B cell (primary cell): Measurements from ENCODE around the gene GRK5. TPM values are rescaled to one million over a fixed set of nuclear protein-coding genes. Genes with fewer than 3 reads are reported as not detected.

ENCODE experiments used
- ATAC-seq: fragments of 200-7000 bp; cut with Tn5 transposase; one replicate; pipeline ENCODE4 v1.10.0; 2021; ENCODE audit warnings: low read depth, mild to moderate bottlenecking, moderate number of reproducible peaks, moderate library complexity
- CTCF ChIA-PET: fragments of 350-600 bp; sonication (Branson Sonifier 250); formaldehyde crosslinking; loops from one replicate; lab custom pipeline; 2021; ENCODE audit warnings: antibody characterized with exemption, inconsistent platforms; lab: Charles Lee
- POLR2A ChIA-PET: fragments of 350-600 bp; sonication (Branson Sonifier 250); formaldehyde crosslinking; loops from one replicate; lab custom pipeline; 2021; ENCODE audit warnings: antibody characterized with exemption; lab: Charles Lee
- DNase-seq: peaks from one replicate; pipeline ENCODE4 v3.0.0; 2013
- H2AFZ ChIP-seq: 2 replicates; pipeline ENCODE4 v1.6.1; 2012; ENCODE audit warnings: mild to moderate bottlenecking, low read depth, low read length; ENCODE audit not compliant: insufficient read depth, poor library complexity, severe bottlenecking
- H3K27ac ChIP-seq, 2 donors: 1 replicate in 1 of 2; 2 replicates in 1 of 2; pipeline ENCODE4 v1.5.1; 2012 to 2013; ENCODE audit warnings: low read length in 2 of 2, mild to moderate bottlenecking in 2 of 2, moderate library complexity in 1 of 2
- H3K27me3 ChIP-seq, 4 experiments: fragments of 200-600 bp in 1 of 4; sonication (generic) in 1 of 4; replicated peaks in 1 of 4; 1 replicate in 2 of 4; 2 replicates in 2 of 4; pipeline versions ENCODE4 v1.6.1 to v1.7.0; 2013 to 2016; ENCODE audit warnings: low read length in 3 of 4, mild to moderate bottlenecking in 2 of 4, mixed read lengths in 1 of 4, moderate library complexity in 1 of 4; ENCODE audit not compliant: insufficient read depth in 4 of 4, control insufficient read depth in 3 of 4; ENCODE audit errors: control extremely low read depth in 1 of 4
- H3K36me3 ChIP-seq, 2 experiments: replicated peaks in 1 of 2; 1 replicate in 1 of 2; 2 replicates in 1 of 2; pipeline versions ENCODE4 v1.6.1 to v1.7.1; 2013; ENCODE audit warnings: low read length in 1 of 2; ENCODE audit not compliant: insufficient read depth in 2 of 2, control insufficient read depth in 1 of 2; ENCODE audit errors: control extremely low read depth in 1 of 2, extremely low read depth in 1 of 2
- H3K4me1 ChIP-seq, 2 donors: fragments of 200-600 bp in 1 of 2; sonication (generic) in 1 of 2; 1 replicate in 1 of 2; 2 replicates in 1 of 2; pipeline versions ENCODE4 v1.5.1 to v1.6.1; 2013 to 2017; ENCODE audit warnings: low read length in 2 of 2; ENCODE audit not compliant: control insufficient read depth in 2 of 2, insufficient read depth in 2 of 2
- H3K4me2 ChIP-seq: replicated peaks from 2 replicates; pipeline ENCODE3; 2012; ENCODE audit warnings: mild to moderate bottlenecking, low read depth, low read length; ENCODE audit not compliant: poor library complexity, severe bottlenecking
- H3K4me3 ChIP-seq, 5 experiments: fragments of 200-600 bp in 1 of 5; sonication (generic) in 1 of 5; 1 replicate in 3 of 5; 2 replicates in 2 of 5; pipeline versions ENCODE4 v1.5.1 to v1.7.0; 2011 to 2016; ENCODE audit warnings: low read length in 4 of 5, mild to moderate bottlenecking in 4 of 5, low read depth in 2 of 5, control low read depth in 1 of 5, moderate library complexity in 1 of 5; ENCODE audit not compliant: insufficient read depth in 1 of 5; ENCODE audit errors: control extremely low read depth in 1 of 5, extremely low read depth in 1 of 5
- H3K79me2 ChIP-seq: fragments of 200-600 bp; sonication (generic); one replicate; pipeline ENCODE4 v1.6.0; 2016; ENCODE audit warnings: low read length; ENCODE audit not compliant: control insufficient read depth, insufficient read depth
- H3K9ac ChIP-seq: fragments of 200-600 bp; sonication (generic); 2 replicates; pipeline ENCODE4 v1.6.1; 2017; ENCODE audit warnings: mild to moderate bottlenecking, low read length, moderate library complexity
- H3K9me3 ChIP-seq, 3 donors: one replicate each; pipeline versions ENCODE4 v1.6.1 to v1.7.1; 2013; ENCODE audit warnings: low read length in 2 of 3; ENCODE audit not compliant: control insufficient read depth in 2 of 3, insufficient read depth in 1 of 3; ENCODE audit errors: control extremely low read depth in 1 of 3
- H4K20me1 ChIP-seq: 2 replicates; pipeline ENCODE4 v1.6.0; 2012; ENCODE audit warnings: mild to moderate bottlenecking, low read length; ENCODE audit not compliant: insufficient read depth, control insufficient read depth, poor library complexity, severe bottlenecking
- H3K27ac Mint-ChIP-seq: one replicate; pipeline ENCODE4 v1.8.0; 2021; ENCODE audit warnings: mixed read lengths
- H3K27me3 Mint-ChIP-seq: one replicate; pipeline ENCODE4 v1.8.0; 2021; ENCODE audit warnings: mixed read lengths
- H3K4me1 Mint-ChIP-seq: one replicate; pipeline ENCODE4 v1.8.0; 2021; ENCODE audit warnings: mixed read lengths
- H3K4me3 Mint-ChIP-seq: one replicate; pipeline ENCODE4 v1.8.0; 2021; ENCODE audit warnings: mixed read lengths
- H3K9me3 Mint-ChIP-seq: one replicate; pipeline ENCODE4 v1.8.0; 2022; ENCODE audit warnings: mixed read lengths; ENCODE audit not compliant: insufficient read depth
- CTCF ChIP-seq: fragments of 200-600 bp; IDR thresholded peaks from one replicate; pipeline ENCODE4 v1.8.0; 2022; ENCODE audit warnings: antibody characterized with exemption, mild to moderate bottlenecking
- EZH2 ChIP-seq: IDR thresholded peaks from 2 replicates; pipeline ENCODE4 v1.6.1; 2012; ENCODE audit warnings: borderline replicate concordance, low read depth, mild to moderate bottlenecking, moderate library complexity, low read length; ENCODE audit not compliant: insufficient read depth, poor library complexity, severe bottlenecking
- WGBS: methylation state at CpG from one replicate; pipeline ENCODE4 v1.1.5; 2013; ENCODE audit warnings: missing lambda C conversion rate; ENCODE audit not compliant: insufficient coverage; 5-methylcytosine and 5-hydroxymethylcytosine counted together
- intact Hi-C: fragments of 100-400 bp; cut with micrococcal nuclease; formaldehyde crosslinking; loops from one replicate; pipeline ENCODE4 v1.10.0; 2022
- polyA plus RNA-seq: library from polyadenylated mRNA; depleted of rRNA; stranded (reverse); fragments of >200 nt; gene quantifications from 2 replicates; pipeline ENCODE4 v1.2.3, GENCODE V29; 2012
- total RNA-seq, 2 donors: library from RNA; stranded (reverse); fragments of 120-200 nt in 1 of 2; gene quantifications; 1 replicate in 1 of 2; 2 replicates in 1 of 2; pipeline versions ENCODE4 v1.2.3 to v1.2.4, GENCODE V29; 2013 to 2022

GRK5 gene
- total and polyA plus RNA-seq, 2 donors (not counting 1 experiment from before 2014, with no cell fraction given): 21.9 to 54.8 TPM

- intact Hi-C loops: no loop called here
- Histone ChIP-seq H3K27me3 (no peaks in the 10 kb centered on the region), H3K4me3 (no peak overlapping the region), H2AFZ (no peak overlapping the region), H3K9me3 (peaks cover 0 to 13% (median 0%) of the 10 kb centered on the region in 3 donors), H3K27ac (no peak overlapping the region), H3K79me2 (peaks cover 99% of the 10 kb centered on the region), H3K4me2 (peak overlapping the region; percentile 15), H3K36me3 (peaks cover 0 to 6% of the 10 kb centered on the region in 2 experiments), H4K20me1 (peaks cover 74% of the 10 kb centered on the region), H3K4me1 (peaks cover 51 to 72% of the 10 kb centered on the region in 2 donors), H3K9ac (no peak overlapping the region)
- peaks cover 5% of the 10 kb centered on the region for H3K9me3 Mint-ChIP-seq
- ChIA-PET CTCF (interaction anchor here (1.1 kb wide), 1 partner anchor 12 kb away, joined by 3 read pairs; no protein-coding TSS in a partner anchor), POLR2A (no interaction called here)
- peaks cover 89% of the 10 kb centered on the region for H3K4me1 Mint-ChIP-seq
- ATAC-seq (no peak), DNase-seq (no peak)
- TF ChIP-seq EZH2 (no peak), CTCF (no peak)
- H3K4me3 Mint-ChIP-seq: no peak overlapping the region
- H3K27ac Mint-ChIP-seq: no peak overlapping the region
- 69% methylated on average over 9 of the region's 11 CpGs for WGBS
- no peaks in the 10 kb centered on the region for H3K27me3 Mint-ChIP-seq
Measured at GRCh38 chr10:119318411-119319160, 111.2 kb downstream of the GRK5 start.
